Astrocyte (in vitro differentiated cells and primary cell): ENCODE data around the gene ARHGDIA. TPM values are rescaled to one million over a fixed set of nuclear protein-coding genes. Genes with fewer than 3 reads are reported as not detected.

Experiments
- DNase-seq: peaks from one replicate; pipeline ENCODE4 v3.0.0-alpha.2; 2010; ENCODE audit warnings: low read depth
- FAIRE-seq: peaks from 2 replicates; lab custom pipeline; 2011; peaks lifted over from hg19 to GRCh38; lab: Jason Lieb, UNC
- H2AFZ ChIP-seq: 2 replicates; pipeline ENCODE4 v1.6.0; 2012; ENCODE audit warnings: low read depth, low read length, inconsistent platforms
- H3K27ac ChIP-seq: 2 replicates; pipeline ENCODE4 v1.5.1; 2011; ENCODE audit warnings: low read depth, low read length, inconsistent platforms
- H3K27me3 ChIP-seq: 2 replicates; pipeline ENCODE4 v1.6.0; 2011; ENCODE audit warnings: low read length, inconsistent platforms; ENCODE audit not compliant: insufficient read depth
- H3K36me3 ChIP-seq: 2 replicates; pipeline ENCODE4 v1.5.1; 2011; ENCODE audit warnings: low read length, inconsistent platforms; ENCODE audit not compliant: insufficient read depth
- H3K4me1 ChIP-seq: 2 replicates; pipeline ENCODE4 v1.5.1; 2011; ENCODE audit warnings: low read length, inconsistent platforms; ENCODE audit not compliant: insufficient read depth
- H3K4me2 ChIP-seq: 2 replicates; pipeline ENCODE4 v1.6.0; 2012; ENCODE audit warnings: low read length, inconsistent platforms
- H3K4me3 ChIP-seq: 2 replicates; pipeline ENCODE4 v1.5.1; 2011; ENCODE audit warnings: low read depth, mild to moderate bottlenecking, low read length, inconsistent platforms; ENCODE audit not compliant: insufficient read depth
- H3K79me2 ChIP-seq: 2 replicates; pipeline ENCODE4 v1.6.0; 2012; ENCODE audit warnings: mild to moderate bottlenecking, low read length, inconsistent platforms; ENCODE audit not compliant: insufficient read depth
- H3K9ac ChIP-seq: 2 replicates; pipeline ENCODE4 v1.6.0; 2012; ENCODE audit warnings: mild to moderate bottlenecking, low read length, inconsistent platforms
- H3K9me3 ChIP-seq: 2 replicates; pipeline ENCODE4 v1.5.1; 2012; ENCODE audit warnings: low read depth, mild to moderate bottlenecking, low read length, inconsistent platforms; ENCODE audit not compliant: insufficient read depth
- H4K20me1 ChIP-seq: 2 replicates; pipeline ENCODE4 v1.6.0; 2012; ENCODE audit warnings: low read length, inconsistent platforms; ENCODE audit not compliant: insufficient read depth
- H3K27ac Mint-ChIP-seq: one replicate; pipeline ENCODE4 v1.8.0; 2021; ENCODE audit warnings: mild to moderate bottlenecking, mixed read lengths; ENCODE audit not compliant: unreplicated experiment
- H3K27me3 Mint-ChIP-seq: one replicate; pipeline ENCODE4 v1.8.0; 2021; ENCODE audit warnings: low read depth, mixed read lengths; ENCODE audit not compliant: unreplicated experiment
- H3K36me3 Mint-ChIP-seq: one replicate; pipeline ENCODE4 v1.8.0; 2021; ENCODE audit warnings: low read depth, mixed read lengths; ENCODE audit not compliant: unreplicated experiment
- H3K4me1 Mint-ChIP-seq: one replicate; pipeline ENCODE4 v1.8.0; 2021; ENCODE audit warnings: low read depth, mixed read lengths; ENCODE audit not compliant: unreplicated experiment
- H3K4me3 Mint-ChIP-seq: one replicate; pipeline ENCODE4 v1.8.0; 2021; ENCODE audit warnings: mild to moderate bottlenecking, moderate library complexity, mixed read lengths; ENCODE audit not compliant: unreplicated experiment
- H3K9me3 Mint-ChIP-seq: one replicate; pipeline ENCODE4 v1.8.0; 2021; ENCODE audit warnings: mild to moderate bottlenecking, mixed read lengths; ENCODE audit not compliant: unreplicated experiment
- EZH2 ChIP-seq: IDR thresholded peaks from 2 replicates; pipeline ENCODE4 v1.6.1; 2012; ENCODE audit warnings: mild to moderate bottlenecking, low read length, inconsistent platforms; ENCODE audit not compliant: insufficient read depth
- total RNA-seq: library from RNA; stranded (reverse); gene quantifications from 2 replicates; pipeline ENCODE4 v1.2.1, GENCODE V29; 2021
- TF ChIP-seq, protein P1 (sequence below): IDR thresholded peaks from 2 replicates; pipeline ENCODE4 v1.5.1; 2011; ENCODE audit warnings: low read depth, mild to moderate bottlenecking, inconsistent platforms, low read length, moderate library complexity; ENCODE audit not compliant: insufficient read depth

ARHGDIA gene
- total RNA-seq, 1 donor from 2014 or later: 352 TPM

DNA sequence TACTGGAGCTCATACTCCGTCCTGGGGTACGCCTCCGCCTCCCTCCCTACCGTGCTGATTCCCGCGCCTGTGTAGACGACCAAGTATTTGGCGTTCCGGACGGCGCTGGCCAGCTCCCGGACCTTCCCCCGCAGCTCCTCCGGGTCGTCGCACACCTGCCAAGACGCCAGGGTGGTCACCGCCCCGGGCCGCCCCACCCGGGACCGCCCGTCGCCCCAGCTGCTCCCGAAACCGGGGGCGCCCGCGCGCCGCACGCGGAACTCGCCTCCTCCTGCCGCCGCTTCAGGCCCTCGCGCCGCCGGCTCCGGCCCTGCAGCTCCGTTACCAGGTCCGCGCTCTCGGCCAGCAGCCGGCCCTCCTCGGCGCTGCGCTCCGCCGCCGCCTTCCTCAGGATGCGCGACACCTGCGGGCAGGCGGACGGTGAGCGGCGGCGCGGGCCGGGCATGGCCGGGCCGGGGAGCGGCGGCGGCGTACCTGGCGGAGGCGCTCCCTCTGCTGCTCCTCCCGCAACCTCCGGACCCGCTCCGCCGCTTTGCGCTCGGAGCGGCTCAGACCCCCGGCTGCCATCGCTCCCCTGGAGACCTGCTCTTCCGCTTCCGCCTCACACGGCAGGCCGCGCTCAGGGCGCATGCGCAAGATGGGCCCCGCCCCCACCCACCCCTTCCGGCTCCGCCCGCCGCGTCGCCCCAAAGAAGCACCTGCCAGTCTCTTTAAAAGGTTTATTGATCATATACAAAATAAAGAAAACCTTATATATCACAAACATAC, 46.6 kb upstream of the ARHGDIA start, which contains the start of gene SIRT7:
Gene SIRT7, minus strand, starts transcription at position 612 of the 768 bp plus-strand sequence. Its CDS starts 45 bp downstream, at position 567.
- peak within 1 kb of the TSS; percentile 87 for H3K4me3 Mint-ChIP-seq
- H3K27ac Mint-ChIP-seq: peak within 1 kb of the TSS; percentile 81
- no peak within 1 kb of the TSS for H2AFZ ChIP-seq
- peak within 1 kb of the TSS; percentile 75 for H3K9ac ChIP-seq
- peak within 1 kb of the TSS; percentile 26 for H3K27ac ChIP-seq
- H3K9me3 ChIP-seq: no peaks in the 10 kb centered on the region
- peaks cover 22% of the 10 kb centered on the region for H3K36me3 Mint-ChIP-seq
- peaks cover 85% of the 10 kb centered on the region for H4K20me1 ChIP-seq
- peak within 1 kb of the TSS; percentile 66 for H3K4me3 ChIP-seq
- no peaks in the 10 kb centered on the region for H3K27me3 ChIP-seq
- peaks cover 13% of the 10 kb centered on the region for H3K4me1 Mint-ChIP-seq
- FAIRE-seq: no peak
- TF ChIP-seq, protein P1, sequence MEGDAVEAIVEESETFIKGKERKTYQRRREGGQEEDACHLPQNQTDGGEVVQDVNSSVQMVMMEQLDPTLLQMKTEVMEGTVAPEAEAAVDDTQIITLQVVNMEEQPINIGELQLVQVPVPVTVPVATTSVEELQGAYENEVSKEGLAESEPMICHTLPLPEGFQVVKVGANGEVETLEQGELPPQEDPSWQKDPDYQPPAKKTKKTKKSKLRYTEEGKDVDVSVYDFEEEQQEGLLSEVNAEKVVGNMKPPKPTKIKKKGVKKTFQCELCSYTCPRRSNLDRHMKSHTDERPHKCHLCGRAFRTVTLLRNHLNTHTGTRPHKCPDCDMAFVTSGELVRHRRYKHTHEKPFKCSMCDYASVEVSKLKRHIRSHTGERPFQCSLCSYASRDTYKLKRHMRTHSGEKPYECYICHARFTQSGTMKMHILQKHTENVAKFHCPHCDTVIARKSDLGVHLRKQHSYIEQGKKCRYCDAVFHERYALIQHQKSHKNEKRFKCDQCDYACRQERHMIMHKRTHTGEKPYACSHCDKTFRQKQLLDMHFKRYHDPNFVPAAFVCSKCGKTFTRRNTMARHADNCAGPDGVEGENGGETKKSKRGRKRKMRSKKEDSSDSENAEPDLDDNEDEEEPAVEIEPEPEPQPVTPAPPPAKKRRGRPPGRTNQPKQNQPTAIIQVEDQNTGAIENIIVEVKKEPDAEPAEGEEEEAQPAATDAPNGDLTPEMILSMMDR: no peak
- no peak for TF ChIP-seq EZH2
- peaks cover 1% of the 10 kb centered on the region for H3K9me3 Mint-ChIP-seq
- H3K4me2 ChIP-seq: peak within 1 kb of the TSS; percentile 85
- H3K27me3 Mint-ChIP-seq: no peaks in the 10 kb centered on the region
- H3K4me1 ChIP-seq: peaks cover 8% of the 10 kb centered on the region
- H3K36me3 ChIP-seq: peaks cover 12% of the 10 kb centered on the region
- no peak for DNase-seq
- H3K79me2 ChIP-seq: peaks cover 75% of the 10 kb centered on the region

DNA sequence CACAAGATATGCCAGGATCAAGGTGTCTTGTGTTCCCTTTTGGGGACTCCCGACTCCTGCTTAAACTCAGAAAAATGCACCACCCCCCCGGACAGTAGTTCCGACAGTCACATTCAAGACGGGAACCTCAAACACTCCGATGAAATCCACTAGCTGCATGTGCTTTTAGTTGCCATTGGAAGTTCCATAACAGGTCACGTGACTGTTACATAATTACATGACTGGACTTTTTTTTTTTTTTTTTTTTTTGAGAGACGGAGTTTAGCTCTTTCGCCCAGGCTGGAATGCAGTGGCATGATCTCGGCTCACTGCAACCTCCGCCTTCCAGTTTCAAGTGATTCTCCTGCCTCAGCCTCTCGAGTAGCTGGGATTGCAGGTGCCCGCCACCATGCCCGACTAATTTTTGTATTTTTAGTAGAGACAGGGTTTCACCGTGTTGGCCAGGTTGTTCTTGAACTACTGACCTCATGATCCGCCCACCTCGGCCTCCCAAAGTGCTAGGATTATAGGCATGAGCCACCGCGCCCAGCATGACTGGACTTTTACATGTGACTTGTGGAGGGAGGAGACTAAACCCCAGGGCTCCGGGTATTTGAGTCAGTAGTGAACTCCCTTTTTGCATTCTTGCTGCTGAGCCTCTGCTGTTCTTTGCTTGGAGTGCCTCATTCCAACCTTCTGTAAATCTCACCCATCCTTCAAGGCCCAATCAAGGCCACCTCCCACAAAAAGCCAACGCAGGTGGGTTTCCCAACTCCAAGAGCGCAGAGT, 45.3 kb upstream of the ARHGDIA start:
- Histone ChIP-seq H3K4me2 (peak overlapping the region; percentile 85), H3K9me3 (no peaks in the 10 kb centered on the region), H3K36me3 (peaks cover 12% of the 10 kb centered on the region), H3K27me3 (no peaks in the 10 kb centered on the region), H3K79me2 (peaks cover 62% of the 10 kb centered on the region), H4K20me1 (peaks cover 87% of the 10 kb centered on the region), H3K9ac (peak overlapping the region; percentile 75), H3K27ac (no peak overlapping the region), H3K4me3 (peak overlapping the region; percentile 66), H2AFZ (no peak overlapping the region), H3K4me1 (peaks cover 8% of the 10 kb centered on the region)
- no peaks in the 10 kb centered on the region for H3K27me3 Mint-ChIP-seq
- peak overlapping the region; percentile 81 for H3K27ac Mint-ChIP-seq
- peaks cover 1% of the 10 kb centered on the region for H3K9me3 Mint-ChIP-seq
- no peak for FAIRE-seq
- peak overlapping the region; percentile 84 for H3K4me3 Mint-ChIP-seq
- peaks cover 22% of the 10 kb centered on the region for H3K36me3 Mint-ChIP-seq
- DNase-seq: peak; percentile 63
- H3K4me1 Mint-ChIP-seq: peaks cover 13% of the 10 kb centered on the region
- TF ChIP-seq, protein P1: no peak
- TF ChIP-seq EZH2: no peak
